Mesendoderm (in vitro differentiated cells): ENCODE data around the gene ANKEF1.

ENCODE experiments used
- DNase-seq: peaks from one replicate; pipeline ENCODE4 v3.0.0; 2013
- H2AK5ac ChIP-seq: 2 replicates; pipeline ENCODE4 v1.6.1; 2013; ENCODE audit warnings: low read length, inconsistent platforms
- H2BK120ac ChIP-seq: 2 replicates; pipeline ENCODE4 v1.6.1; 2013; ENCODE audit warnings: low read depth, mild to moderate bottlenecking, low read length, moderate library complexity, mixed read lengths
- H2BK15ac ChIP-seq: replicated peaks from 2 replicates; pipeline ENCODE4 v1.6.1; 2013; ENCODE audit warnings: low read depth, mild to moderate bottlenecking, moderate library complexity
- H2BK5ac ChIP-seq: 2 replicates; pipeline ENCODE4 v1.6.1; 2013; ENCODE audit warnings: low read length, inconsistent platforms
- H3K18ac ChIP-seq: 2 replicates; pipeline ENCODE4 v1.6.1; 2013; ENCODE audit warnings: mild to moderate bottlenecking, low read length, mixed read lengths
- H3K23ac ChIP-seq: one replicate; pipeline ENCODE4 v1.6.1; 2013; ENCODE audit warnings: low read length
- H3K27ac ChIP-seq: 2 replicates; pipeline ENCODE4 v1.5.1; 2013; ENCODE audit warnings: low read depth, mild to moderate bottlenecking, inconsistent platforms, low read length, moderate library complexity
- H3K27me3 ChIP-seq: 2 replicates; pipeline ENCODE4 v1.6.1; 2013; ENCODE audit warnings: low read length, control low read depth, mild to moderate bottlenecking, inconsistent platforms; ENCODE audit not compliant: insufficient read depth, poor library complexity
- H3K36me3 ChIP-seq: 2 replicates; pipeline ENCODE4 v1.6.1; 2013; ENCODE audit warnings: low read length, inconsistent platforms; ENCODE audit not compliant: control insufficient read depth, insufficient read depth
- H3K4ac ChIP-seq: one replicate; pipeline ENCODE4 v1.6.1; 2013; ENCODE audit warnings: low read depth, mild to moderate bottlenecking, low read length, moderate library complexity
- H3K4me1 ChIP-seq: 2 replicates; pipeline ENCODE4 v1.6.1; 2013; ENCODE audit warnings: low read depth, low read length, inconsistent platforms; ENCODE audit not compliant: control insufficient read depth
- H3K4me2 ChIP-seq: 2 replicates; pipeline ENCODE4 v1.6.1; 2013; ENCODE audit warnings: low read length
- H3K4me3 ChIP-seq: 2 replicates; pipeline ENCODE4 v1.5.1; 2013; ENCODE audit warnings: mild to moderate bottlenecking, low read length
- H3K56ac ChIP-seq: one replicate; pipeline ENCODE4 v1.6.1; 2013; ENCODE audit warnings: low read length
- H3K79me1 ChIP-seq: 2 replicates; pipeline ENCODE4 v1.6.1; 2013; ENCODE audit warnings: low read length, inconsistent platforms
- H3K79me2 ChIP-seq: 2 replicates; pipeline ENCODE4 v1.6.1; 2013; ENCODE audit warnings: mild to moderate bottlenecking, low read length; ENCODE audit not compliant: control insufficient read depth, insufficient read depth
- H3K9ac ChIP-seq: 2 replicates; pipeline ENCODE4 v1.6.1; 2013; ENCODE audit warnings: low read length, inconsistent platforms
- H4K5ac ChIP-seq: one replicate; pipeline ENCODE4 v1.6.1; 2013; ENCODE audit warnings: low read length
- H4K8ac ChIP-seq: one replicate; pipeline ENCODE4 v1.6.1; 2013; ENCODE audit warnings: low read depth, mild to moderate bottlenecking, control low read depth, low read length, moderate library complexity
- WGBS: extraction: QIAGEN DNeasy Blood & Tissue Kit; methylation state at CpG from one replicate; pipeline ENCODE4 v1.1.7; 2013; ENCODE audit warnings: low lambda C conversion rate, missing lambda C conversion rate; ENCODE audit not compliant: insufficient coverage; ENCODE audit errors: extremely low coverage; 5-methylcytosine and 5-hydroxymethylcytosine counted together

ANKEF1 gene

GRCh38 chr20:10090588-10091166 is 55.9 kb downstream of the ANKEF1 start:
- DNase-seq, result peak; percentile 67
- H3K36me3 ChIP-seq, result no peaks in the 10 kb centered on the region
- H3K79me2 ChIP-seq, result no peaks in the 10 kb centered on the region
- H3K56ac ChIP-seq, result no peak overlapping the region
- no peak overlapping the region for H4K5ac ChIP-seq
- H2AK5ac ChIP-seq, result no peak overlapping the region
- no peak overlapping the region for H2BK5ac ChIP-seq
- no peak overlapping the region for H3K9ac ChIP-seq
- H2BK120ac ChIP-seq, result no peak overlapping the region
- H3K27ac ChIP-seq, result no peak overlapping the region
- no peak overlapping the region for H4K8ac ChIP-seq
- H3K27me3 ChIP-seq, result no peaks in the 10 kb centered on the region
- H3K4me2 ChIP-seq, result no peak overlapping the region
- no peak overlapping the region for H3K4me3 ChIP-seq
- H3K4me1 ChIP-seq, result peaks cover under 1% of the 10 kb centered on the region
- no CpG with 5 or more reads among the region's 2 CpGs for WGBS
- no peak overlapping the region for H3K18ac ChIP-seq
- H3K79me1 ChIP-seq, result no peaks in the 10 kb centered on the region
- no peak overlapping the region for H3K4ac ChIP-seq
- H2BK15ac ChIP-seq, result no peak overlapping the region
- no peak overlapping the region for H3K23ac ChIP-seq

DNA sequence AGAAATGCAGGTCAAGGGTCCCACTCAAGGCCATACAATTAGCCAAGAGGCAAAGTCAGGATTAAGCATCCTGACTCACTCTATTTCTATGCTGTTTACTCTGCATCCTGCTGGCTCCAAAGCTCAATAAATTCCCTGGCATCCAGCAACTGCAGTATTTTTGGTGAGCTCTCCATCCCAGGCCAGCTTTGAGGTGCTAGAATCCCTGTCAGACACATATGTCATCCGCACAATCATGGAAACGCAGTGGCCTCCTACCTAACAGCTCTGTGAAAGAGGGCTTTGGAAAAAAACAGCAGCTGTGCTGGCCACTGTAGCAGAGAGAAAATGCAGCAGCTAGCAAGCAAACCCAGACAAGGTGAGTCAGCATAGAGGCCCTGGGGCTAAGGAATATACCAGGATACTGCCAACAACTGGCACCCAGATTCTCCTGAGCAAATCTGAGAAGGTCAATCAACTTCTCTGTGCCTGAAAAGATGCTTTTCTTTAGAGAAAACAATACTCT is 58.4 kb downstream of the ANKEF1 start:
- H2BK120ac ChIP-seq, result no peak overlapping the region
- H3K18ac ChIP-seq, result no peak overlapping the region
- H4K8ac ChIP-seq, result no peak overlapping the region
- no peaks in the 10 kb centered on the region for H3K4me1 ChIP-seq
- no peaks in the 10 kb centered on the region for H3K27me3 ChIP-seq
- no peak overlapping the region for H4K5ac ChIP-seq
- no peak overlapping the region for H2BK15ac ChIP-seq
- H2BK5ac ChIP-seq, result no peak overlapping the region
- H3K56ac ChIP-seq, result no peak overlapping the region
- H3K23ac ChIP-seq, result no peak overlapping the region
- no peak overlapping the region for H3K9ac ChIP-seq
- H3K4me2 ChIP-seq, result no peak overlapping the region
- H2AK5ac ChIP-seq, result no peak overlapping the region
- WGBS, result no CpG with 5 or more reads among the region's 2 CpGs
- no peaks in the 10 kb centered on the region for H3K79me2 ChIP-seq
- peak; percentile 78 for DNase-seq
- no peaks in the 10 kb centered on the region for H3K79me1 ChIP-seq
- H3K4me3 ChIP-seq, result no peak overlapping the region
- H3K36me3 ChIP-seq, result no peaks in the 10 kb centered on the region
- H3K4ac ChIP-seq, result no peak overlapping the region
- peak overlapping the region; percentile 11 for H3K27ac ChIP-seq

DNA sequence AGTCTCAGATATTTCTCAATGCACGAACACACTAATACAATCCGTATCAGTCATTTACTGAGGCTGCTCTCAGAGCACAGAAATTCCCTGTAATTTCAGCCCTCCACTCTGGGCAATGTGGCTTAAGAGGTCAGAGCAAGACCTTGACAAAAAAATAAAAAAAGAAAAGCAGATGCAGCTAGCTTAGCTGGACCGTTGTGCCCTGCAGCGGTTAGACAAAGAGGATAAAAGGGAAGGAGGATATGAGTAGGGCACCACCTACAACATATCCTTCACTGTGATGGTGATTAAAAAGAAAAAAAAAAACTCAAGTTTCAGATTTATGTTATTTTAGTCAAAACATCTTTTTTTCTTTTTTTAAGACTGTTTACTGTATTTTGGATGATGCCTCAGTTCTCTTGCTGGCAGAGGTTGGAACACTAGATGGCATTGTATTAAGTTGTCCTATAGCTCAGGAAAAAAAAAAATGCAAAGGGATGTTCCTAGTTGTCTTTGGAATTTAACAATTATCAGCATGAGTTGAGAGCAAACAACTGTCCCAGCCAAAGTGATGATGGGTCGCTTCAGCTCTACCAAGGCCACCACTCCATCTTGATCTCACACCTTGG is 59.9 kb downstream of the ANKEF1 start:
- Histone ChIP-seq H3K56ac (no peak overlapping the region), H3K18ac (no peak overlapping the region), H3K79me2 (no peaks in the 10 kb centered on the region), H4K8ac (no peak overlapping the region), H2BK5ac (no peak overlapping the region), H3K27ac (no peak overlapping the region), H3K27me3 (no peaks in the 10 kb centered on the region), H4K5ac (no peak overlapping the region), H3K36me3 (no peaks in the 10 kb centered on the region), H3K9ac (no peak overlapping the region), H3K23ac (no peak overlapping the region), H3K4me3 (no peak overlapping the region), H3K4me2 (no peak overlapping the region), H3K4ac (no peak overlapping the region), H2BK15ac (no peak overlapping the region), H2BK120ac (no peak overlapping the region), H3K4me1 (no peaks in the 10 kb centered on the region), H3K79me1 (no peaks in the 10 kb centered on the region), H2AK5ac (no peak overlapping the region)
- DNase-seq, result peak; percentile 34
- no CpG with 5 or more reads among the region's 5 CpGs for WGBS

GRCh38 chr20:10096790-10097189 is 62.0 kb downstream of the ANKEF1 start:
- Histone ChIP-seq H3K56ac (no peak overlapping the region), H3K4me1 (no peaks in the 10 kb centered on the region), H4K8ac (no peak overlapping the region), H3K79me1 (no peaks in the 10 kb centered on the region), H2BK120ac (no peak overlapping the region), H3K4me3 (no peak overlapping the region), H3K36me3 (no peaks in the 10 kb centered on the region), H2BK15ac (no peak overlapping the region), H3K18ac (no peak overlapping the region), H2BK5ac (no peak overlapping the region), H3K23ac (no peak overlapping the region), H2AK5ac (no peak overlapping the region), H3K27ac (no peak overlapping the region), H3K4ac (no peak overlapping the region), H3K79me2 (no peaks in the 10 kb centered on the region), H3K27me3 (no peaks in the 10 kb centered on the region), H3K9ac (no peak overlapping the region), H4K5ac (no peak overlapping the region), H3K4me2 (no peak overlapping the region)
- WGBS, result no CpG with 5 or more reads among the region's 3 CpGs
- DNase-seq, result no peak

GRCh38 chr20:10105046-10105445 is 70.3 kb downstream of the ANKEF1 start:
- H3K36me3 ChIP-seq, result no peaks in the 10 kb centered on the region
- no peaks in the 10 kb centered on the region for H3K27me3 ChIP-seq
- H3K4me2 ChIP-seq, result no peak overlapping the region
- no peak for DNase-seq
- no peak overlapping the region for H2BK5ac ChIP-seq
- no peak overlapping the region for H3K4ac ChIP-seq
- H3K4me1 ChIP-seq, result no peaks in the 10 kb centered on the region
- H3K79me1 ChIP-seq, result no peaks in the 10 kb centered on the region
- no peak overlapping the region for H3K27ac ChIP-seq
- H3K18ac ChIP-seq, result no peak overlapping the region
- no peak overlapping the region for H2BK120ac ChIP-seq
- no peak overlapping the region for H2BK15ac ChIP-seq
- no peak overlapping the region for H2AK5ac ChIP-seq
- no peak overlapping the region for H3K4me3 ChIP-seq
- no peaks in the 10 kb centered on the region for H3K79me2 ChIP-seq
- no peak overlapping the region for H3K56ac ChIP-seq
- no peak overlapping the region for H3K23ac ChIP-seq
- H3K9ac ChIP-seq, result no peak overlapping the region
- H4K8ac ChIP-seq, result no peak overlapping the region
- no peak overlapping the region for H4K5ac ChIP-seq
